HCT116 (cell line): ENCODE results near the gene KIRREL2. TPM values are rescaled to one million over a fixed set of nuclear protein-coding genes. Genes with fewer than 3 reads are reported as not detected.
A peak's percentile ranks its signal among the peaks of the same experiment; 100 is the strongest.

ENCODE experiments used
- ATAC-seq: fragments of 200-7000 bp; cut with Tn5 transposase; 2 replicates; pipeline ENCODE4 v1.9.1; 2020; ENCODE audit warnings: mild to moderate bottlenecking, moderate library complexity
- BruUV-seq: library from RNA; stranded (reverse); fragments of 400-500 nt; replicated peaks from 2 replicates; lab custom pipeline; 2021; lab: Mats Ljungman, UMichigan
- CTCF ChIA-PET: fragments of 300-600 bp; sonication (Branson Sonifier 250); formaldehyde crosslinking; loops from one replicate; lab custom pipeline; 2021; ENCODE audit warnings: antibody characterized with exemption; lab: Charles Lee
- POLR2A ChIA-PET: fragments of 300-600, 350-600 bp; sonication (Branson Sonifier 250); formaldehyde crosslinking; loops from one replicate; lab custom pipeline; 2021; ENCODE audit warnings: antibody characterized with exemption; lab: Charles Lee
- RAD21 ChIA-PET, 2 experiments: fragments of 300-600 bp; sonication (Branson Sonifier 250); formaldehyde crosslinking; loops; one replicate each; lab custom pipeline; 2023; ENCODE audit warnings: low total read pairs in 2 of 2; ENCODE audit not compliant: uncharacterized antibody in 2 of 2, unreplicated experiment in 2 of 2, low non-redundant PET in 1 of 2; lab: Charles Lee
- DNase-seq: peaks from one replicate; pipeline ENCODE4 v3.0.0-alpha.2; 2010; ENCODE audit warnings: low read depth, low spot score
- H2AFZ ChIP-seq: fragments of 200-600 bp; shearing (Covaris generic), sonication (generic); 2 replicates; pipeline ENCODE4 v1.6.1; 2017; ENCODE audit warnings: low read depth, mixed run types, mixed read lengths, antibody characterized with exemption, low read length; ENCODE audit not compliant: poor library complexity, severe bottlenecking
- H3K27ac ChIP-seq: 2 replicates; pipeline ENCODE4 v1.5.1; 2012; ENCODE audit warnings: low read depth, low read length
- H3K27me3 ChIP-seq: fragments of 200-600 bp; sonication (generic); 2 replicates; pipeline ENCODE4 v1.6.1; 2016; ENCODE audit warnings: mixed run types, low read length, mixed read lengths; ENCODE audit not compliant: insufficient read depth
- H3K36me3 ChIP-seq, 2 experiments: fragments of 200-500 bp in 1 of 2; fragments of 200-600 bp in 1 of 2; sonication (Bioruptor generic) in 1 of 2; sonication (generic) in 1 of 2; 2 replicates each; pipeline versions ENCODE4 v1.5.1 to v1.6.1; 2014 to 2016; ENCODE audit warnings: low read length in 2 of 2, inconsistent platforms in 1 of 2, mixed read lengths in 1 of 2, mixed run types in 1 of 2; ENCODE audit not compliant: insufficient read depth in 2 of 2, control insufficient read depth in 1 of 2
- H3K4me1 ChIP-seq, 2 experiments: fragments of 200-600 bp in 1 of 2; sonication (generic) in 1 of 2; 2 replicates each; pipeline versions ENCODE4 v1.5.1 to v1.6.1; 2012 to 2017; ENCODE audit warnings: low read length in 2 of 2, inconsistent platforms in 1 of 2, mild to moderate bottlenecking in 1 of 2, mixed read lengths in 1 of 2, mixed run types in 1 of 2, moderate library complexity in 1 of 2; ENCODE audit not compliant: insufficient read depth in 2 of 2, control insufficient read depth in 1 of 2
- H3K4me2 ChIP-seq: fragments of 200-600 bp; sonication (generic); 2 replicates; pipeline ENCODE4 v1.6.1; 2017; ENCODE audit warnings: mixed run types, low read length, mixed read lengths
- H3K4me3 ChIP-seq, 2 experiments: fragments of 200-600 bp in 1 of 2; sonication (generic) in 1 of 2; replicated peaks in 1 of 2; 2 replicates each; pipeline ENCODE4 v1.5.1; 2011 to 2016; ENCODE audit warnings: low read length in 2 of 2, control low read depth in 1 of 2, low read depth in 1 of 2, mild to moderate bottlenecking in 1 of 2, mixed read lengths in 1 of 2, mixed run types in 1 of 2
- H3K79me2 ChIP-seq: fragments of 200-600 bp; sonication (generic); 2 replicates; pipeline ENCODE4 v1.6.1; 2017; ENCODE audit warnings: mild to moderate bottlenecking, mixed run types, low read length, moderate library complexity, mixed read lengths; ENCODE audit not compliant: insufficient read depth
- H3K9ac ChIP-seq: fragments of 200-600 bp; sonication (generic); 2 replicates; pipeline ENCODE4 v1.6.1; 2016; ENCODE audit warnings: low read length, mixed read lengths
- H3K9me2 ChIP-seq: fragments of 200-600 bp; sonication (generic), shearing (Covaris generic); 2 replicates; pipeline ENCODE4 v1.6.1; 2017; ENCODE audit warnings: mixed run types, mild to moderate bottlenecking, moderate library complexity; ENCODE audit not compliant: insufficient read depth
- H3K9me3 ChIP-seq, 2 experiments: fragments of 200-500 bp in 1 of 2; fragments of 200-600 bp in 1 of 2; sonication (Bioruptor generic) in 1 of 2; sonication (generic) in 1 of 2; 2 replicates each; pipeline ENCODE4 v1.6.1; 2014 to 2017; ENCODE audit warnings: low read length in 2 of 2, mixed read lengths in 2 of 2, inconsistent platforms in 1 of 2, low read depth in 1 of 2, mild to moderate bottlenecking in 1 of 2, mixed run types in 1 of 2, moderate library complexity in 1 of 2; ENCODE audit not compliant: control insufficient read depth in 1 of 2, insufficient read depth in 1 of 2
- H4K20me1 ChIP-seq: fragments of 200-600 bp; sonication (generic), shearing (Covaris generic); 2 replicates; pipeline ENCODE4 v1.6.1; 2017; ENCODE audit warnings: mixed run types, mild to moderate bottlenecking, moderate library complexity; ENCODE audit not compliant: insufficient read depth
- ATF3 ChIP-seq: IDR thresholded peaks from 2 replicates; pipeline ENCODE4 v1.6.1; 2012
- CBX3 ChIP-seq: IDR thresholded peaks from 2 replicates; pipeline ENCODE4 v1.6.1; 2012; ENCODE audit warnings: low read depth
- CEBPB ChIP-seq: IDR thresholded peaks from 2 replicates; pipeline ENCODE4 v1.6.1; 2012; ENCODE audit warnings: low read depth
- ELF1 ChIP-seq: IDR thresholded peaks from 2 replicates; pipeline ENCODE4 v1.6.1; 2012; ENCODE audit warnings: low read depth, borderline replicate concordance
- EZH2 ChIP-seq: fragments of 200-600 bp; sonication (generic); IDR thresholded peaks from 2 replicates; pipeline ENCODE4 v1.6.1; 2017; ENCODE audit warnings: antibody characterized with exemption, mixed run types
- EZH2phosphoT487 ChIP-seq: fragments of 200-600 bp; IDR thresholded peaks from 2 replicates; pipeline ENCODE4 v1.6.1; 2018; ENCODE audit warnings: antibody characterized with exemption, borderline replicate concordance
- JUND ChIP-seq: IDR thresholded peaks from 2 replicates; pipeline ENCODE4 v1.6.1; 2012
- MAX ChIP-seq: IDR thresholded peaks from 2 replicates; pipeline ENCODE4 v1.6.1; 2012
- RAD21 ChIP-seq: IDR thresholded peaks from 2 replicates; pipeline ENCODE4 v1.6.1; 2012; ENCODE audit warnings: low read depth, mild to moderate bottlenecking
- SIN3A ChIP-seq: IDR thresholded peaks from 2 replicates; pipeline ENCODE4 v1.6.1; 2012; ENCODE audit warnings: low read depth
- SP1 ChIP-seq: IDR thresholded peaks from 2 replicates; pipeline ENCODE4 v1.6.1; 2012; ENCODE audit warnings: low read depth
- intact Hi-C: fragments of 100-400 bp; cut with micrococcal nuclease; formaldehyde crosslinking; loops from 2 replicates; pipeline ENCODE4 v1.10.0; 2022
- total RNA-seq: library from RNA; stranded (reverse); gene quantifications from one replicate; pipeline ENCODE4 v1.2.1, GENCODE V29; 2021; ENCODE audit not compliant: unreplicated experiment

Gene KIRREL2
- total RNA-seq, 1 experiment from 2014 or later: 1.3 TPM

GRCh38 chr19:35870798-35871197, 14.1 kb downstream of the KIRREL2 start:
- Histone ChIP-seq H4K20me1 (no peaks in the 10 kb centered on the region), H3K9ac (no peak overlapping the region), H3K27ac (peak overlapping the region; percentile 10; the same call in 1 of the 2 replicates), H3K4me2 (no peak overlapping the region), H3K27me3 (no peaks in the 10 kb centered on the region)
- RAD21 ChIA-PET: no interaction called here
- TF ChIP-seq EZH2phosphoT487: no peak
- TF ChIP-seq, all 23 proteins: peak for 0
- intact Hi-C loops: no loop called here
- BruUV-seq: no TSS peak
- H3K4me3 ChIP-seq: no peak overlapping the region
- CTCF ChIA-PET: interaction anchor here (1.3 to 2.5 kb wide), 2 partner anchors 9 to 12 kb away, joined by 4 to 12 read pairs; no protein-coding TSS in a partner anchor
- peaks cover 15 to 30% of the 10 kb centered on the region in 2 experiments; a peak in 3 of 4 replicates for H3K4me1 ChIP-seq
- ATAC-seq (no peak), DNase-seq (no peak)
- H3K36me3 ChIP-seq: no peaks in the 10 kb centered on the region
- no peaks in the 10 kb centered on the region for H3K79me2 ChIP-seq
- no peaks in the 10 kb centered on the region for H3K9me3 ChIP-seq
- H2AFZ ChIP-seq: no peak overlapping the region
- no peaks in the 10 kb centered on the region for H3K9me2 ChIP-seq
- POLR2A ChIA-PET: interaction anchor here (0.6 to 1.6 kb wide), 3 partner anchors 21 to 123 kb away, joined by 3 to 9 read pairs (median 3); partner anchors contain the start of genes LIN37 and NFKBID

GRCh38 chr19:35871611-35872010, 14.9 kb downstream of the KIRREL2 start:
- CTCF ChIA-PET: no interaction called here
- RAD21 ChIA-PET: no interaction called here
- intact Hi-C loops: no loop called here

More at GRCh38 chr19:35871611-35872010, 14.9 kb downstream of the KIRREL2 start:
- Histone ChIP-seq H3K27ac (no peak overlapping the region), H3K4me3 (no peak overlapping the region), H3K9me2 (no peaks in the 10 kb centered on the region), H3K4me1 (peaks cover 15 to 30% of the 10 kb centered on the region in 2 experiments; a peak in 3 of 4 replicates), H3K9me3 (no peaks in the 10 kb centered on the region), H4K20me1 (no peaks in the 10 kb centered on the region), H3K9ac (no peak overlapping the region), H3K36me3 (no peaks in the 10 kb centered on the region), H2AFZ (no peak overlapping the region), H3K27me3 (no peaks in the 10 kb centered on the region), H3K79me2 (no peaks in the 10 kb centered on the region), H3K4me2 (no peak overlapping the region)
- BruUV-seq: no TSS peak
- no peak for DNase-seq
- no peak for ATAC-seq
- POLR2A ChIA-PET: no interaction called here
- no peak for TF ChIP-seq RAD21
- no peak for TF ChIP-seq CEBPB
- no peak for TF ChIP-seq MAX
- no peak for TF ChIP-seq JUND
- TF ChIP-seq ELF1: no peak
- TF ChIP-seq EZH2: no peak
- no peak for TF ChIP-seq EZH2phosphoT487
- TF ChIP-seq ATF3: no peak
- no peak for TF ChIP-seq CBX3
- TF ChIP-seq SIN3A: no peak
- no peak for TF ChIP-seq SP1
